K562 (cell line): ENCODE data around the gene NME8. TPM values are rescaled to one million over a fixed set of nuclear protein-coding genes. Genes with fewer than 3 reads are reported as not detected.

ENCODE experiments used
- ATAC-seq: fragments of 200-7000 bp; cut with Tn5 transposase; 3 replicates; pipeline ENCODE4 v1.9.1; 2020; ENCODE audit warnings: moderate library complexity
- BruUV-seq: library from RNA; stranded (reverse); fragments of 400-500 nt; replicated peaks from 2 replicates; lab custom pipeline; 2021; lab: Mats Ljungman, UMichigan
- CTCF ChIA-PET: fragments of 300-600 bp; formaldehyde crosslinking; extraction: SDS; loops from one replicate; lab custom pipeline; 2021; ENCODE audit warnings: low intra/inter-chr PET ratio; lab: Yijun Ruan, JAX
- POLR2A ChIA-PET: fragments of 300-600, 350-650 bp; sonication (Branson Sonifier 250); formaldehyde crosslinking; extraction: SDS; loops from one replicate; lab custom pipeline; 2021; ENCODE audit warnings: antibody characterized with exemption, inconsistent platforms; lab: Yijun Ruan, JAX
- DNase-seq, 4 experiments: peaks; one replicate each; pipeline versions ENCODE4 v3.0.0 to v3.0.0-alpha.2; 2011 to 2018; ENCODE audit warnings: low spot score in 3 of 4, mixed read lengths in 3 of 4; ENCODE audit errors: extremely low read depth in 1 of 4
- FAIRE-seq: peaks from 2 replicates; lab custom pipeline; 2011; peaks lifted over from hg19 to GRCh38; lab: Jason Lieb, UNC
- H2AFZ ChIP-seq: 2 replicates; pipeline ENCODE4 v1.6.0; 2011; ENCODE audit warnings: low read depth, low read length, control low read depth, inconsistent platforms
- H3K27ac ChIP-seq: fragments of 200-600 bp; 3 replicates; pipeline ENCODE4 v1.8.0; 2011; ENCODE audit warnings: low read depth, mild to moderate bottlenecking, control low read depth, inconsistent platforms, low read length, moderate library complexity, mixed read lengths; ENCODE audit errors: extremely low read depth
- H3K27me3 ChIP-seq, 2 experiments: fragments of 300-600 bp in 1 of 2; 2 replicates in 1 of 2; 3 replicates in 1 of 2; pipeline versions ENCODE4 v1.6.0 to v1.8.0; 2011; ENCODE audit warnings: inconsistent platforms in 2 of 2, low read length in 2 of 2, mild to moderate bottlenecking in 1 of 2, mixed read lengths in 1 of 2, moderate library complexity in 1 of 2; ENCODE audit not compliant: control insufficient read depth in 2 of 2, insufficient read depth in 2 of 2
- H3K36me3 ChIP-seq: fragments of 300-600 bp; 3 replicates; pipeline ENCODE4 v1.8.0; 2011; ENCODE audit warnings: mild to moderate bottlenecking, low read length, inconsistent platforms; ENCODE audit not compliant: control insufficient read depth, insufficient read depth
- H3K4me1 ChIP-seq, 2 experiments: fragments of 200-600 bp in 1 of 2; replicated peaks in 1 of 2; 2 replicates in 1 of 2; 3 replicates in 1 of 2; pipeline versions ENCODE4 v1.5.1 to v1.8.0; 2011; ENCODE audit warnings: inconsistent platforms in 2 of 2, low read length in 2 of 2, mild to moderate bottlenecking in 1 of 2, mixed read lengths in 1 of 2, moderate library complexity in 1 of 2; ENCODE audit not compliant: control insufficient read depth in 2 of 2, insufficient read depth in 2 of 2
- H3K4me2 ChIP-seq: 2 replicates; pipeline ENCODE4 v1.6.1; 2011; ENCODE audit warnings: low read length, control low read depth, inconsistent platforms, mixed read lengths; ENCODE audit not compliant: insufficient read depth
- H3K4me3 ChIP-seq: fragments of 200-600 bp; sonication (generic), shearing (Covaris generic); 2 replicates; pipeline ENCODE4 v1.5.1; 2016; ENCODE audit warnings: control low read depth, inconsistent platforms
- H3K79me2 ChIP-seq: fragments of 200-600 bp; 3 replicates; pipeline ENCODE4 v1.8.0; 2011; ENCODE audit warnings: low read length, inconsistent platforms; ENCODE audit not compliant: control insufficient read depth, insufficient read depth
- H3K9ac ChIP-seq, 2 experiments: 2 replicates each; pipeline versions ENCODE4 v1.6.0 to v1.6.1; 2011; ENCODE audit warnings: low read depth in 2 of 2, low read length in 2 of 2, control low read depth in 1 of 2, inconsistent platforms in 1 of 2, mild to moderate bottlenecking in 1 of 2, mixed read lengths in 1 of 2; ENCODE audit not compliant: insufficient read depth in 1 of 2
- H3K9me1 ChIP-seq: one replicate; pipeline ENCODE4 v1.6.0; 2011; ENCODE audit warnings: inconsistent platforms, mild to moderate bottlenecking, low read length, moderate library complexity; ENCODE audit not compliant: control insufficient read depth, insufficient read depth
- H3K9me3 ChIP-seq: replicated peaks from 2 replicates; pipeline ENCODE4 v1.5.1; 2011; ENCODE audit warnings: low read depth, low read length, inconsistent platforms; ENCODE audit not compliant: control insufficient read depth, insufficient read depth
- H4K20me1 ChIP-seq: replicated peaks from 2 replicates; pipeline ENCODE4 v1.6.1; 2011; ENCODE audit warnings: low read length, inconsistent platforms, mixed read lengths; ENCODE audit not compliant: control insufficient read depth, insufficient read depth
- SMARCA5 ChIP-seq: fragments of 450-650 bp; IDR thresholded peaks from 2 replicates; pipeline ENCODE4 v1.6.1; 2016
- SPI1 ChIP-seq: IDR thresholded peaks from 2 replicates; pipeline ENCODE4 v1.6.1; 2011; ENCODE audit warnings: low read depth, low read length, control low read depth, borderline replicate concordance
- WGBS: fragments of 100-300 bp; shearing (Covaris generic); methylation state at CpG from one replicate; pipeline ENCODE4 v1.1.6; 2016; ENCODE audit warnings: low coverage, mixed read lengths; ENCODE audit not compliant: insufficient coverage; ENCODE audit errors: missing lambda C conversion rate; 5-methylcytosine and 5-hydroxymethylcytosine counted together
- in situ Hi-C: fragments of 300-500 bp; cut with MboI; formaldehyde crosslinking; loops from 4 replicates; pipeline ENCODE4 v1.15.0; 2018; ENCODE audit warnings: inconsistent platforms, mixed read lengths
- intact Hi-C: fragments of 100-400 bp; cut with micrococcal nuclease; formaldehyde crosslinking; loops from 2 replicates; pipeline ENCODE4 v1.14.2; 2022
- polyA plus RNA-seq, 8 experiments: library from polyadenylated mRNA; depleted of rRNA in 4 of 8; stranded (reverse) in 5 of 8; unstranded in 3 of 8; fragments of >200 nt; fragmentation: Nextera tagmentation in 2 of 8; fragmentation: Illumina TruSeq in 1 of 8; extraction: Ambion mirVana in 2 of 8; extraction: Trizol in 1 of 8; gene quantifications; 2 replicates each; pipeline versions ENCODE4 v1.2.1 to v1.2.3, GENCODE V29; 2011 to 2014; ENCODE audit warnings: inconsistent platforms in 1 of 8, missing spikeins in 1 of 8
- total RNA-seq, 7 experiments: library from RNA; depleted of rRNA in 6 of 7; stranded (reverse); fragments of >200 nt in 6 of 7; fragmentation: Illumina TruSeq in 2 of 7; extraction: Trizol in 2 of 7; gene quantifications; 2 replicates each; pipeline versions ENCODE4 v1.2.1 to v1.2.3, GENCODE V29; 2011 to 2021; ENCODE audit warnings: low replicate concordance in 1 of 7
- TF ChIP-seq, protein P1 (sequence below): sonication (generic); formaldehyde crosslinking; IDR thresholded peaks from 2 replicates; pipeline ENCODE4 v1.8.1; 2023; ENCODE audit warnings: mild to moderate bottlenecking, missing genetic modification reagents
- TF ChIP-seq, protein P2 (sequence below), 3 experiments: fragments of 200-800 bp in 1 of 3; fragments of 250-450 bp in 1 of 3; fragments of 450-650 bp in 1 of 3; sonication (Bioruptor Pico) in 1 of 3; sonication (Bioruptor generic) in 1 of 3; formaldehyde crosslinking in 1 of 3; IDR thresholded peaks; 2 replicates each; pipeline versions ENCODE4 v1.6.1 to v1.8.0; 2016 to 2022; ENCODE audit warnings: mild to moderate bottlenecking in 2 of 3, missing genetic modification characterization in 2 of 3, missing compliant biosample characterization in 1 of 3, moderate library complexity in 1 of 3

NME8 gene
- total and polyA plus RNA-seq, 9 of the 15 experiments (the other 6 are each of a cell fraction or from before 2014, with no cell fraction given) = not detected

DNA sequence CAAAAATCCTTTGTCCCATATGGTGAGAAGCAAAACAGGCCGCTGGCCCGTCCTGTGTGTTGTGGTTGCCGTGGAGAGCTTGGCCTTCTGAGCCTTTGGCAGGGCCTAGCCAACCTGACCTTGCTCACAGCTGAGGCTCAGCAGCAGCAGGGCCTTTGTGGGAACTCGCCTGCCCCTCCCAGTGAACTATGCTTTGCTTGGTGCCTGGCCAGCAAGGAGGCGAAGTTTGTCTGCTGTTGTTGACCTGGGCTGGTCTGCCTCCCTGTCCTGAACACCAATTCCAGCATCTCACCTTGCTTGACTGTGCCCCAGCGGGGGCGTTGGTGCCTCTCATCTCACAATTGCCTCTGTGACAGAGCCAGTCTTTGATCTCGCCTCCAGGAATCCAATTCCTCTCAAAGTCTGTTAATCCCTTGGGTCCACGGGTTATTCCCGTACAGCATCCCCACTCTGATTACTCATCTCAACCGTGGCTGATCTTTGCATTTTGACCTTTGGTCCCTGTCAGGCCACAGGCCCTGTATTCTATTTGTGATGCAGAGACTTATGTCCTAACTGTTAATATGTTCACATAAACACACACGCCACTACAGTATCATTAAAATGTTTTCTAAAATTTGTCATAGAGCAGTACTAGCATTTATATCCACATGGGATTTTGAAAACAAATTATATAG, 94.7 kb downstream of the NME8 start:
- FAIRE-seq (no peak), ATAC-seq (peak; percentile 56), DNase-seq (no peak)
- peak overlapping the region in 1 of 2 experiments; percentile 63; a peak in 2 of 4 replicates for H3K9ac ChIP-seq
- peak overlapping the region; percentile 72 for H2AFZ ChIP-seq
- peaks cover 0 to 5% of the 10 kb centered on the region in 2 experiments; a peak in 2 of 5 replicates for H3K4me1 ChIP-seq
- no peaks in the 10 kb centered on the region for H3K79me2 ChIP-seq
- 25% methylated on average over 12 of the region's 12 CpGs for WGBS
- H3K9me1 ChIP-seq = no peaks in the 10 kb centered on the region
- no peak overlapping the region for H3K4me2 ChIP-seq
- POLR2A ChIA-PET = no interaction called here
- in situ Hi-C loops (no loop called here), intact Hi-C loops (no loop called here)
- TF ChIP-seq SPI1 = no peak
- TF ChIP-seq, protein P1, sequence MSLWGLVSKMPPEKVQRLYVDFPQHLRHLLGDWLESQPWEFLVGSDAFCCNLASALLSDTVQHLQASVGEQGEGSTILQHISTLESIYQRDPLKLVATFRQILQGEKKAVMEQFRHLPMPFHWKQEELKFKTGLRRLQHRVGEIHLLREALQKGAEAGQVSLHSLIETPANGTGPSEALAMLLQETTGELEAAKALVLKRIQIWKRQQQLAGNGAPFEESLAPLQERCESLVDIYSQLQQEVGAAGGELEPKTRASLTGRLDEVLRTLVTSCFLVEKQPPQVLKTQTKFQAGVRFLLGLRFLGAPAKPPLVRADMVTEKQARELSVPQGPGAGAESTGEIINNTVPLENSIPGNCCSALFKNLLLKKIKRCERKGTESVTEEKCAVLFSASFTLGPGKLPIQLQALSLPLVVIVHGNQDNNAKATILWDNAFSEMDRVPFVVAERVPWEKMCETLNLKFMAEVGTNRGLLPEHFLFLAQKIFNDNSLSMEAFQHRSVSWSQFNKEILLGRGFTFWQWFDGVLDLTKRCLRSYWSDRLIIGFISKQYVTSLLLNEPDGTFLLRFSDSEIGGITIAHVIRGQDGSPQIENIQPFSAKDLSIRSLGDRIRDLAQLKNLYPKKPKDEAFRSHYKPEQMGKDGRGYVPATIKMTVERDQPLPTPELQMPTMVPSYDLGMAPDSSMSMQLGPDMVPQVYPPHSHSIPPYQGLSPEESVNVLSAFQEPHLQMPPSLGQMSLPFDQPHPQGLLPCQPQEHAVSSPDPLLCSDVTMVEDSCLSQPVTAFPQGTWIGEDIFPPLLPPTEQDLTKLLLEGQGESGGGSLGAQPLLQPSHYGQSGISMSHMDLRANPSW (CRISPR knock-in tag) = no peak
- TF ChIP-seq, protein P2, sequence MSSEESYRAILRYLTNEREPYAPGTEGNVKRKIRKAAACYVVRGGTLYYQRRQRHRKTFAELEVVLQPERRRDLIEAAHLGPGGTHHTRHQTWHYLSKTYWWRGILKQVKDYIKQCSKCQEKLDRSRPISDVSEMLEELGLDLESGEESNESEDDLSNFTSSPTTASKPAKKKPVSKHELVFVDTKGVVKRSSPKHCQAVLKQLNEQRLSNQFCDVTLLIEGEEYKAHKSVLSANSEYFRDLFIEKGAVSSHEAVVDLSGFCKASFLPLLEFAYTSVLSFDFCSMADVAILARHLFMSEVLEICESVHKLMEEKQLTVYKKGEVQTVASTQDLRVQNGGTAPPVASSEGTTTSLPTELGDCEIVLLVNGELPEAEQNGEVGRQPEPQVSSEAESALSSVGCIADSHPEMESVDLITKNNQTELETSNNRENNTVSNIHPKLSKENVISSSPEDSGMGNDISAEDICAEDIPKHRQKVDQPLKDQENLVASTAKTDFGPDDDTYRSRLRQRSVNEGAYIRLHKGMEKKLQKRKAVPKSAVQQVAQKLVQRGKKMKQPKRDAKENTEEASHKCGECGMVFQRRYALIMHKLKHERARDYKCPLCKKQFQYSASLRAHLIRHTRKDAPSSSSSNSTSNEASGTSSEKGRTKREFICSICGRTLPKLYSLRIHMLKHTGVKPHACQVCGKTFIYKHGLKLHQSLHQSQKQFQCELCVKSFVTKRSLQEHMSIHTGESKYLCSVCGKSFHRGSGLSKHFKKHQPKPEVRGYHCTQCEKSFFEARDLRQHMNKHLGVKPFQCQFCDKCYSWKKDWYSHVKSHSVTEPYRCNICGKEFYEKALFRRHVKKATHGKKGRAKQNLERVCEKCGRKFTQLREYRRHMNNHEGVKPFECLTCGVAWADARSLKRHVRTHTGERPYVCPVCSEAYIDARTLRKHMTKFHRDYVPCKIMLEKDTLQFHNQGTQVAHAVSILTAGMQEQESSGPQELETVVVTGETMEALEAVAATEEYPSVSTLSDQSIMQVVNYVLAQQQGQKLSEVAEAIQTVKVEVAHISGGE (CRISPR knock-in tag; IDR thresholded peaks at IDR 0.05) = no peak
- TF ChIP-seq SMARCA5 = no peak
- CTCF ChIA-PET = no interaction called here
- H3K4me3 ChIP-seq = no peak overlapping the region
- H3K36me3 ChIP-seq = no peaks in the 10 kb centered on the region
- H3K27ac ChIP-seq = no peak overlapping the region
- no peaks in the 10 kb centered on the region; a peak in 1 of 5 replicates for H3K27me3 ChIP-seq
- no peaks in the 10 kb centered on the region for H4K20me1 ChIP-seq
- BruUV-seq = no TSS peak
- no peaks in the 10 kb centered on the region for H3K9me3 ChIP-seq
